IPS-18a (cell line): ENCODE data around the gene SOBP.

Experiments
- H3K27ac ChIP-seq: one replicate; pipeline ENCODE4 v1.5.1; 2013; ENCODE audit warnings: low read length
- H3K27me3 ChIP-seq: one replicate; pipeline ENCODE4 v1.6.1; 2013; ENCODE audit warnings: mild to moderate bottlenecking, low read length; ENCODE audit not compliant: control insufficient read depth, insufficient read depth
- H3K36me3 ChIP-seq: one replicate; pipeline ENCODE4 v1.6.1; 2013; ENCODE audit warnings: low read depth, low read length; ENCODE audit not compliant: control insufficient read depth
- H3K4me1 ChIP-seq: one replicate; pipeline ENCODE4 v1.6.1; 2013; ENCODE audit warnings: low read depth, low read length; ENCODE audit not compliant: control insufficient read depth
- H3K4me3 ChIP-seq: one replicate; pipeline ENCODE4 v1.5.1; 2013; ENCODE audit warnings: low read length
- H3K9ac ChIP-seq: one replicate; pipeline ENCODE4 v1.6.1; 2013; ENCODE audit warnings: mild to moderate bottlenecking, low read length, moderate library complexity
- H3K9me3 ChIP-seq: one replicate; pipeline ENCODE4 v1.6.1; 2013; ENCODE audit warnings: low read depth, low read length; ENCODE audit not compliant: control insufficient read depth

The SOBP gene

GRCh38 chr6:107673076-107673494, 183.2 kb downstream of the SOBP start:
- no peaks in the 10 kb centered on the region for H3K9me3 ChIP-seq
- peaks cover 7% of the 10 kb centered on the region for H3K27me3 ChIP-seq
- peaks cover 10% of the 10 kb centered on the region for H3K4me1 ChIP-seq
- no peak overlapping the region for H3K4me3 ChIP-seq
- H3K9ac ChIP-seq: no peak overlapping the region
- no peak overlapping the region for H3K27ac ChIP-seq
- no peaks in the 10 kb centered on the region for H3K36me3 ChIP-seq

DNA sequence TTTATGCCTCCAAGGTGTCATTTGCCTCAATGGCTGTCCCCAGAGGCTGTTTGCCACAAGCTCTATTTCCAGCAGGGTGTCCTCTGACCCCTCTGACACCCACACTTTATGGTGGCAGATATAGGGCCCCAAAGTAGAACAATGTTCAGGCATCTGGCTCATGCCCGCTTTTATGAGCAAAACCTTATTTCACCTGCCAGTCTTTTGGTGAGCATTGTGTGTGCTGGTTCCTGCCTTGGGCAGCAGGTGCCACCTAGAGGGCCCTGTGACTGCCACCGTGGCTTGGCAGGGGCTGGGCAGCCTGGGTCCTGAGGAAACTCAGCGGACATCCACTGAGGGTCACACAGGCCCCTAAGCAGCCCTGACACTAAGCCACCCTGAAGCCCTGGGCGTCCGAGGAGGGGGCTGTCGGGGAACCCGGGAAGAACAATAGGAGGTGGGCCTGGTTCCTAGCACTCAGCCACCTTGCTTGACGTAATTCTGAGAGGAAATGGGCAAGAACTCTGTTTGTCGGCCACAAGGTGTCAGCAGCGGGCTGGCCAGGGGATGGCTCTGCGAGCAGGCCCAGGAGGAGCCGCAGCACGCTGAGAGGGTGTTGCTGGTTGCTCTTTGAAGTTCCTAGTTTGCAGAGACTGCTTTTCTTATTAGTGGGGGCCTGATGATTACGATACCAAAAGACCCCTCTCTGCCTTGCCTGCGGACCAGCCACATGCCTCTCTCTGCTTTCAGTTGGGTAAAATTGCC, 185.2 kb downstream of the SOBP start:
- Histone ChIP-seq H3K4me1 (peaks cover 13% of the 10 kb centered on the region), H3K27ac (no peak overlapping the region), H3K36me3 (no peaks in the 10 kb centered on the region), H3K9ac (no peak overlapping the region), H3K4me3 (peak overlapping the region; percentile 32), H3K27me3 (peaks cover 7% of the 10 kb centered on the region), H3K9me3 (no peaks in the 10 kb centered on the region)

DNA sequence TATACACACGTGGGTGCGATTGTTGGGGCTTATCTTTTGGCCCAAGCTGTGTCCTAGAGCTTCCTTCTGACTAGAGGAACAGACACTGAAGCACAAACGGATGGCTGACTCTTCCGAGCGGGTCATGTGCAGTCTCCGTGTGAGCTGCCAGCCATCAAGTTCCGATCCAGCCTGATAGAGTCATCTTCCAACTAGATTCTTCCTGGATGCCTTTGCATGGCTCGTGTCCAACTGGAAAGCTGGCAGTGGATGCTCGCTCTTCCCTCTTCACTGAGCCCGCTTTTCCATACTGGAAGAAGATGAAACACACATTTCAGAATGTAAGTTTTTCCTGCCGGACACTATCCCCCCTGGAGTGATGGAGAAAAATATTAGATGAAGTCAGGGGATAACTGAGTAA, 186.1 kb downstream of the SOBP start:
- no peak overlapping the region for H3K9ac ChIP-seq
- peaks cover 7% of the 10 kb centered on the region for H3K27me3 ChIP-seq
- no peaks in the 10 kb centered on the region for H3K36me3 ChIP-seq
- peaks cover 8% of the 10 kb centered on the region for H3K4me1 ChIP-seq
- no peak overlapping the region for H3K27ac ChIP-seq
- no peak overlapping the region for H3K4me3 ChIP-seq
- H3K9me3 ChIP-seq: no peaks in the 10 kb centered on the region

GRCh38 chr6:107677399-107677798, 187.5 kb downstream of the SOBP start:
- no peak overlapping the region for H3K4me3 ChIP-seq
- H3K27ac ChIP-seq: no peak overlapping the region
- H3K36me3 ChIP-seq: no peaks in the 10 kb centered on the region
- H3K9ac ChIP-seq: no peak overlapping the region
- H3K9me3 ChIP-seq: no peaks in the 10 kb centered on the region
- peaks cover 7% of the 10 kb centered on the region for H3K27me3 ChIP-seq
- H3K4me1 ChIP-seq: peaks cover 6% of the 10 kb centered on the region

- H3K27me3 ChIP-seq: peaks cover 7% of the 10 kb centered on the region
- H3K4me1 ChIP-seq: peaks cover 6% of the 10 kb centered on the region
- H3K9ac ChIP-seq: no peak overlapping the region
- no peaks in the 10 kb centered on the region for H3K36me3 ChIP-seq
- H3K9me3 ChIP-seq: no peaks in the 10 kb centered on the region
- H3K27ac ChIP-seq: no peak overlapping the region
- no peak overlapping the region for H3K4me3 ChIP-seq
Observed at GRCh38 chr6:107679457-107679856, 189.5 kb downstream of the SOBP start.

DNA sequence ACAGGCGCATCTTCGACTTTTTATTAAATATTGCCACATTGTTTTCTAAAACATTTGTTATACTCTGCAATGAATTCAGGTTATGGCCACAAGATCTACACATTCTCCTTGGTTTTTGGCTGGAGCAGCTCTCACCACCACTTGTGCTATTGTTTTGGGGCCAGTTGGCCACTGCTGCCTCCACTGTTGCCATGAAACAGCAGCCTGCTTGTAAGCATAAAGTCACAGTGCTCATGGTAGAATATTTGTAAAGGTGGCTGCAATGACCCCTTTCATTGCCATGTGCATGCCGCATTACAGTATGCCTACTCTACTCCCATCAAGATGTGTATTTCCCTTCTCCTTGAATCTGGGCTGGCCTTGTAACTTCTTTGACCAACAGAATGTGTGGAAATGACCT, 192.8 kb downstream of the SOBP start:
- Histone ChIP-seq H3K9me3 (no peaks in the 10 kb centered on the region), H3K9ac (no peak overlapping the region), H3K27me3 (no peaks in the 10 kb centered on the region), H3K36me3 (no peaks in the 10 kb centered on the region), H3K27ac (no peak overlapping the region), H3K4me1 (peaks cover 3% of the 10 kb centered on the region), H3K4me3 (no peak overlapping the region)

DNA sequence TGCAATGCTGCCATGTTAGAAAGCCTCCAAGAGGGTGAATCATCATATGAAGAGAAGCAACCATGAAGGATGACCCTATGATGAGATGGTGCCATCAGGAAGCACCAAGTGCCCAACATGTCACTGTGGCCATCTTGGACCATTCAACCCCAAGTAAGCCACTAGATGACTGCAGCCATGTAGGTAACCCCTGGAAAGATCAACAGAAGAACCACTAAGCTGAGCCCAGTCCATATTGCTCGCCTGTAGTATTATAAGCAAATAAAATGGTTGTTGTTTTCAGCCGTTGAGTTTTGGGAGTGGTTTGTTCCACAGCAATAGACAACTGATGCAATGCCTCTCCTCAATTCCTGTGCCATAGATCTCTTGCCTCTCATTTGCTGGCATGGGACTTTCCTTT, 193.3 kb downstream of the SOBP start:
- Histone ChIP-seq H3K9ac (no peak overlapping the region), H3K27ac (no peak overlapping the region), H3K27me3 (no peaks in the 10 kb centered on the region), H3K4me3 (no peak overlapping the region), H3K9me3 (no peaks in the 10 kb centered on the region), H3K36me3 (no peaks in the 10 kb centered on the region), H3K4me1 (peaks cover 3% of the 10 kb centered on the region)

- Histone ChIP-seq H3K9ac (no peak overlapping the region), H3K9me3 (no peaks in the 10 kb centered on the region), H3K27me3 (no peaks in the 10 kb centered on the region), H3K4me3 (no peak overlapping the region), H3K36me3 (no peaks in the 10 kb centered on the region), H3K27ac (no peak overlapping the region), H3K4me1 (no peaks in the 10 kb centered on the region)
Observed at GRCh38 chr6:107684996-107685395, 195.1 kb downstream of the SOBP start.

DNA sequence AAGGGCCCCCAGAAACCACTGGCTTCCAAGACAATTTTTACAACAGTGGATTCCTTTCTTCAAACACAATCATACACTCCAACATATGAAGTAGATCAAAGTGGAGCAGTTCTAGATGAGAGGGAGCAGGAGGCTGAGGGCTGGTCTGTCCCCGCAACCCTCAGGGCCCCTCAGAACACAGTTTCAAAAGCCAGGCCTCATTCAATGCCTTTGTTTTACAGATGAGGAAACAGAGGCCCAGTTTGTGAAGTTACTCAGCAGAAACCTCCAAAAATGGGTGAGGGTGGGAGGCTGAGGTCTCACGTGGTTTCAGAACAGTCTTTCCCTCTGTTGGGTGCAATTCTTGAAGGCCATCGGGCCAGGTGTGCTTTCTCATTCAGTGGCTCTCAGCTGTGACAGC, 199.3 kb downstream of the SOBP start:
- H3K27me3 ChIP-seq: no peaks in the 10 kb centered on the region
- no peaks in the 10 kb centered on the region for H3K9me3 ChIP-seq
- no peak overlapping the region for H3K4me3 ChIP-seq
- no peaks in the 10 kb centered on the region for H3K36me3 ChIP-seq
- H3K9ac ChIP-seq: no peak overlapping the region
- no peak overlapping the region for H3K27ac ChIP-seq
- H3K4me1 ChIP-seq: peaks cover 4% of the 10 kb centered on the region

- Histone ChIP-seq H3K27me3 (no peaks in the 10 kb centered on the region), H3K27ac (no peak overlapping the region), H3K36me3 (no peaks in the 10 kb centered on the region), H3K9ac (no peak overlapping the region), H3K4me1 (peaks cover 4% of the 10 kb centered on the region), H3K9me3 (no peaks in the 10 kb centered on the region), H3K4me3 (no peak overlapping the region)
Observed at GRCh38 chr6:107689951-107690642, 200.2 kb downstream of the SOBP start.

DNA sequence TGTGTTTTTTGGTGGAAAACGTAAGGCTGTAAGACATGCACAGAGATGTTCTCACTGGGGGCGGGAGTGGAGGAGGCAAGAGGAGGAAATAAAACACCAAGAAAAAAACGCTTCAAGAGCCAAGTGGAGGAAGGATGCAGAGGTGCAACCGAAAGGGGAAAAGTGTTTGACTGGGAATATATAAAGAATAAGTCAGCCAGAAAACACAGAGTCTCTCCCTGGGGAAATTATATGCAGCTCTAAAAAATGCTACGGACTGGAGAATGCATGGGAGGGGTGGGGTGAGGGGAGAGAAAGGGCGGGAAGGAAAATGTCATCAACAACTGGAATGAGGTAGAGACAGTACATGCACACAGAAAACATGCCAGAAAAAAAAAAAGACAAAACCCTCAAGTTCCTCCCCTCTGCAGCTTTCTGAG, 200.7 kb downstream of the SOBP start:
- Histone ChIP-seq H3K27ac (no peak overlapping the region), H3K27me3 (no peaks in the 10 kb centered on the region), H3K36me3 (no peaks in the 10 kb centered on the region), H3K9ac (no peak overlapping the region), H3K4me1 (peaks cover 4% of the 10 kb centered on the region), H3K4me3 (no peak overlapping the region), H3K9me3 (no peaks in the 10 kb centered on the region)
